RCC 7860 (cell line): ENCODE data around the gene WIPF1.
A peak's percentile ranks its signal among the peaks of the same experiment; 100 is the strongest.

Experiments
- DNase-seq: peaks from one replicate; pipeline ENCODE4 v3.0.0-alpha.2; 2015; ENCODE audit warnings: low spot score
- FAIRE-seq: peaks from 2 replicates; lab custom pipeline; 2012; peaks lifted over from hg19 to GRCh38; lab: Jason Lieb, UNC

Gene WIPF1

DNA sequence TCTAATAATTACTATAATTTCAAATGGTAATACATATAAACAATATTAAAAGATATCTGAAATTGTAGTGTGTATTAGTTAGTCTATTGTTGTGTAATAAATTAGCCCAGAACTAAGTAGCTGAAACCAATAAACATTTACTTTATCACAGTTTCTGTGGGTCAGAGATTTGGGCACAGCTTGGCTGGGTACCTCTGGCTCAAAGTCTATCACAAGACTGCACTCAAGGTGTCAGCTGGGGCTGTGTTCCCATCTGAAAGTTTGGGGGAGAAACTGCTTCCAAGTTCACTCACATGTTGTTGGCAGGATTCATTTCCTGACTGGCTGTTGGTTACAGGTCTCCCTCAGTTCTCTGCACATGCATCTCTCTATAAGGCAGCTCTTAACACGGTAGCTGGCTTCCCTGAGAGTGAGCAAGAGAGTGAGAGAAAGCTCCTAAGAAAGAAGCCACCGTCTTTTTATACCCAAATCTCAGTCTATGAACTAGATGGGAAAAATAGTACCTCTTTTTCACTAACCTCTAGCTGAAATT, 25.6 kb upstream of the WIPF1 start:
- DNase-seq, result no peak

DNA sequence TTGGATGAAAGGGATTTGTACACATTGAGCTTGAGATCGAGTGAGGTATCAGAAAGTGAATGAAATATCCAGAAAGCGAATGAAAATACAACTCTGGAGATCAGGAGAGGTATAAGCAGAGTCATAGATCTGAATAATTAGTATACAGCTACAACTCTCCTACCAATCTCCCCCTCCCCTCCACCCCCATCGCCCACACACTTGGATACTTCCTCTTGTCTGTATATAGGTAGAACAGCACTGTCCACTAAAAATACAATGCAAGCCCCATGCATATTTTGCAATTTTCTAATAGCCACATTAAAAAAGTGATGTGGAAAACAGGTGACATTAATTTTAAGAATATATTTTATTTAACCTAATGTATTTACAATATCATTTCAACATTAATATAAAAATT, 23.7 kb upstream of the WIPF1 start:
- DNase-seq (no peak), FAIRE-seq (no peak)

More for the DNA sequence above, 25.6 kb upstream of the WIPF1 start:
- no peak for FAIRE-seq

DNA sequence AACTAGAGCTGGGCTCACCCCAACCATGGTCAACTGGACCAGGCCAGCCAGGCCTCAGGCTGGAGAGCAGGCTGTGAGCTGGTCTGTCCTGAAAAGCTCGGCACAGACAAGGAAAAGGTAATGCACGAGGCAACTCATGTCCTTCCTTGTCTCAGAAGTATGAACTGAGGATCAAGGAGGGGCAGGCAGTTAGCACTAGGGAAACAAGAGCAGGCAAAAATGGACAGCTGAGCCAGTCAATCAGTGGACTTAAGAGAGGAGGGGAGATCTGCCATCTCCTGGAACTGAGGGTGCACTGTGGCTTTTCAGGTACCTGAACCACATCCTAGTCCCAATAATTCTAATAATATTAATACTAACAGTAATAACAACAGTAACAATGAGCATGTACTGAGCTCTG, 20.6 kb upstream of the WIPF1 start:
- FAIRE-seq (no peak), DNase-seq (no peak)

GRCh38 chr2:174617718-174618117, 20.1 kb upstream of the WIPF1 start:
- DNase-seq (no peak), FAIRE-seq (no peak)

GRCh38 chr2:174617120-174617519, 19.5 kb upstream of the WIPF1 start:
- no peak for FAIRE-seq
- no peak for DNase-seq

DNA sequence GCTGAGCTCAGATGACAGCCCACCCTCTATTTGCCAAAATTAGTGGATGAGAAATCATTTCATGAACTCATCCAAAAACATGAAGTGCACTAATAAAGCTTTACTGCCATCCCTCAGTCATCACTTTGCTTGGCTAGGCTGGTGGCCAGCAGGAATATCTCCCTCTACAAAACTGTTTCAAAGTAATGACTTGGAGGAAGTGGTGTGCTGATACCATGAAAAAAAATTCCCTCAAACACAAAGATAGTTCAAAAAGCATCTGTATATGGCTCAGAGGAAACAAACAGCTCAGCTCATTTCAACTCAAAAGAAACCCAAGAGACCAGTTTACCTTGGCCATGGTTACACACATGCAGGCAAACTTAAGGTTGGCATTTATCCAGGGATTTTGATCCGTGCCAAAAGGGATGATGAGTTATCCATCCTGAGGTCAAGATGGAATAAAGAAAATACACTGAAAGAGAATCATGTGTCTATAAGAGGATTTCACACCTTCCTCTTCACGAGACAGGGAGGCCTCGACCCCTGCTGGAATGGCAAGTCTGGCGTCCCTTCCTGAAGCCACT, 18.4 kb upstream of the WIPF1 start:
- no peak for DNase-seq
- no peak for FAIRE-seq

- DNase-seq (no peak), FAIRE-seq (no peak)
Measured at GRCh38 chr2:174614261-174614660, 16.7 kb upstream of the WIPF1 start.

DNA sequence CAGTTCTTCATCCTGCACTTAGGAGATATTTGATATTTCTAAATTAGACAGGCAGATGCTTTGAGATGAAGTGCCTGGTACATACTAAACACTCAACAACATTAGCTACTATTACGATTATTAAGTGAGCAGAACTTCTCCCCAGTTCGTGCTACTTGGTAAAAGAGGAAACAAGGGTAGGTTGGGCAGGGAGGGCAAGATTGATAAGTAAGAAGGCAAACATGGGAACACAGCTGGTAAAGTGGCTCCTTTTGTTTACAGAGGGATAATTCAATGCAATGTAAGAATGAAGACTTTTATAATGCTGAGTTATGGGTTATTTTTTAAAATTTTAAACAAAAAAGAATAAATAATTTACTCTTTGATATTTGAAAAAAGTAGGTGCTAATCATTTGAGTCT, 15.9 kb upstream of the WIPF1 start:
- DNase-seq (no peak), FAIRE-seq (no peak)

GRCh38 chr2:174612970-174613369, 15.4 kb upstream of the WIPF1 start:
- DNase-seq, result no peak
- FAIRE-seq, result no peak

DNA sequence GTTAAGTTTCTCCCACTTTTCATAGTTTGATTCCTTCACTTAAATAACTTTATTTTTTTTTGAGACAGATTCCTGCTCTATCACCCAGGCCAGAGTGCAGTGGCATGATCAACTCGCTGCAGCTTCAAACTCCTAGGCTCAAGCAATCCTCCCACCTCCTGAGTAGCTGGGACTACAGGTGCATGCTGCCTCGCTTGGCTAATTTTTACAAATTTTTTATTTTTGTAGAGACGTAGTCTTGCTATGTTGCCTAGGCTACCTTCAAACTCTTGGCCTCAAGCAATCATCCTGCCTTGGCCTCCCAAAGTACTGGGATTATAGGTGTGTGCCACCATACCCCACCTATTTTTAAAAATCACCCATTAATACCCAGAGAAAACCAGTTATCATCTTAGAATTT, 14.2 kb upstream of the WIPF1 start:
- DNase-seq (no peak), FAIRE-seq (no peak)

- DNase-seq (no peak), FAIRE-seq (no peak)
Measured at GRCh38 chr2:174611006-174611405, 13.4 kb upstream of the WIPF1 start.

DNA sequence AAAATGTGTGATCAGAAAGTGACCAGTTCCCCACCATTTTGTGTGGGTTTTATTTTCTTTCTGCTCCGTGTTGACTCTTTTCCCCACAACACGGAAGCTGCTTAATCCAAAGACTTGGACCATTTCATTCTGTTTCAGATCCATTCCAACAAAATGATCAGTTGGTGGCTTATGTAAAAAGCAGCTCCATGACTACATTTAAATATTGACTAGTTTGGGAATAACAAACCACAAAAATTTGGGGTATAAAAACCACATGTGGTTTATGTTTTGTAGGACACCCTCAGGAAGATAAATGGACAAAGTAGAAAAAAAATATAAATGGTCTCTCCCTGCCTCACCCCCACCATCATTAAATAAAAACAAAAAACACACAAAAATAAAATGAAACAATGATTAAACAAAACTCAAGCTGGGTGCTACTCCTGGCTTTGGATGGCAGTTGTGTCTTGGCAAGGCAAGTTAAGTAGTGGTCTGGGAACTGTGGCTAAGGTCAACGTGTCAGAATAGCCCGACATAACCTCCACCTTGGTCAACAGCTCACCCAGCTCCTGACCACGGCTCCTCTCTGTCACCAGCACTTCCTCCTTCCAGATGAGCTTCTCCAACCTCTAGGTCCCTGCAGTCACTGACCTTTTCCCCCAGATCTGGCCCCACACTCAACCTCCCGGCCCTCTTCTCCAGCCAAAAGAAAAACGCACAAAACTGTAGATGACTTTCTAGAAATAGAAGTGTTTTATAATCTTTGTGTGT, 12.8 kb upstream of the WIPF1 start:
- DNase-seq, result no peak
- peak; percentile 2 for FAIRE-seq

- DNase-seq (no peak), FAIRE-seq (no peak)
Measured at GRCh38 chr2:174609261-174609660, 11.7 kb upstream of the WIPF1 start.

DNA sequence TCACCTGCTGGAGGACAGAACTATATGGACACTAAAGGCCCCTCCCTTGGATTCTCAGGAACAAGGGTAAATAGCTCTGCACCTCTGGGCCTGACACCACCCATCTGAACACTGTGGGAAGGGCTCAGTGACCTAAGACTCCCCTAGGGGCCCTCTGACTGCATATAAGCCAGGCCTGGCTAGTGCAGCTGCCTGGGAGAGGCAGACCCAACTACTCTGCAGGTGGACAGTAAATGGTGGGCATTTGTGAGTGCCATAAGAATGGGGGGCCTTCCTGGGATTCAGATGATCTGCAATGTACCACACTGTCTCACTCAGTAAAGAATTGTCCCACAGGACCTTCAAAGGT, 11.2 kb upstream of the WIPF1 start:
- DNase-seq (no peak), FAIRE-seq (no peak)

DNA sequence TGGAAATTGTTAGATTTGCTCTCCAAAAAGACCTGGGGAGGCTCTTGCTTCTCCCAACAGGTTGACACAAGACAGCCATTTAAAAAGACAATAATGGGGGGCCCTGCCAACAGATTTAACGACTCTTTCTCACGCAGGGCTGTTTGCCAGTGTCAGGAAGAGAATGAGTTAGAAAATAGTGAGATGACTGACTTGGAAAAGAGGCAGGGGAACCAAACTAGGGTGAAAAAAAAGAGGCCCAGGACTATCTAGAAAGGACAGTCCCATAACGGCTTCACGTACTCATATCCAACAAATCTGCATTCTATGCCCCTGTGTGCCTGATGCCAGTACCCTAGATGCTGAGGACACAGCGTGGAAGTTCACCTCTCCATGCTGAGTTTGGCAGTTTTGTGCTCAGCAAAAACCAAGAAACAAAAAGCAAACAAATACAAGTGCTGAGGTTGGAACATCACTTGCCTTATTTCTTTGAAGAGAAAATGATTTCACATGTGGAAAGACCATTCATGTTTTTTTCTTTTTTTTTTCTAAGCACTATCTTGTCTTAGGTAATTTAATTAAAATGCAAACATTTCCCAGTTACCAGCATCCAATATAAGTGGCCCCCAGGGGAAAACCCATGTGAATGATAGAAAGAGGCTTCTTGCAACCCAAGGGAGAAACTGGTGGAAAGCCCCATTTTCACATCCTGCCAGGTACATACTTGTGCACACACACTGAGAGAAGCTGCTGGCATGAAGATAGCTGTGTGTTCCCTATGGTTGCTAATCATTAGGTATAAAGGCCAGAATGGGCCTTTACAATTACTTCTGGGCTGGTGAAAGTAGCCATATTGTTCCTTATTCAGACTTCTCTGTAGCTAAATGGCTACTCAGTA, 10.6 kb upstream of the WIPF1 start:
- DNase-seq (no peak), FAIRE-seq (no peak)

DNA sequence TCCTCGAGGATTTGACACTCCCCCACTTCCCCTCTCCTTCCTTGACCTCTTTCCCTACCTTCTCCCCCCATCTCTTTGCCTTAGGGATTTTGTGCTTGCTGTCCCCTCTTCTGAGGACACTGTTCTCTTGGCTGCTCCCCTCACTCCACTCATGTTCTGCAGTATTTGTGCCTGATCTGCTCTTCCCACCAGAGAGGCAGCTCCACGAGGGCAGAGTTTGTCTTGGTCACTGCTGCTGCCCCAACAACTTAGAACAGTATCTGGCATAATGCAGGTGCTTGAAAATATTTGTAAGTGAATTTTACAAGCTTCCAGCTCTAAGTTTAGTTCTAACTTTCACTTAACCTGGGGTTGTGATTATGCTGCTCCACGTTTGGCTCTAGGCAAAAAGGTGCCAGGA, 10.0 kb upstream of the WIPF1 start:
- DNase-seq, result no peak
- FAIRE-seq, result no peak

DNA sequence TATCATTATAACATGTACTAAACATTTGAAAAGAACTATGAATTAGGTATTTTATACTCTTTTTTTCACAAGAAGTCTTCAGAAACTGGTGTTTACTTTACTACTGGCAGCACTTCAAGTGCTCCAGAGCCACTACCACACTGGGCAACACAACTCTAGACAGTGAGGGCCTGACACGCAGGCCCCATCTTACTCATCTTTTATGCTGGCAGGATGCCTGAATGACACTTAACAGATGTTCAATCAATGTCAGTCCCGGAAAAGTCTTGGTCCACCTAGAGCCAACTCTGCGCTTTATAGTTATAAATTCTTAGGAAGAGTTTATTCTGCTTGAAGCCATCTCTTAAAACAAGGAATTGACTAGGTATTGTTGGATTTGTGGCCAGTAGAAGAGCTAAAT, 8.7 kb upstream of the WIPF1 start:
- DNase-seq (peak; percentile 66), FAIRE-seq (peak; percentile 87)

DNA sequence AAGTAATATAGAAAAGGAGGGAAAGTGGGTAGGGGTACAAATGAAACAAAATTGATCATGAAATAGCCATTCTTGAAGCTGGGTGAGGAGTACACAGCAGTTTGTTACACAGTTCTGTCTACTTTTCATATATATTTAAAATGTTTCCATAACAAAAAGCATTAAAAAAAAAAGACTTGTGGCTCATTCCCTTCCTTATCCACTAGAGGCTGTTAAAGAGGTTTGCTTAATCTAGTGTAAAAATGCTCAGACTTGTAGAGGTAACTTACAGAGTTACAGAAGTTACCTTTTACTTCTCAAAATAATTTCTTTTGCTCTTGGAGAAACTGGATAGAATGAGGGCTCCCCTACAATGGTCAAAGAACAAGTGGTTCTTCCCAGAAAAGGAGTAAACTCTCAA, 8.1 kb upstream of the WIPF1 start:
- no peak for FAIRE-seq
- no peak for DNase-seq

DNA sequence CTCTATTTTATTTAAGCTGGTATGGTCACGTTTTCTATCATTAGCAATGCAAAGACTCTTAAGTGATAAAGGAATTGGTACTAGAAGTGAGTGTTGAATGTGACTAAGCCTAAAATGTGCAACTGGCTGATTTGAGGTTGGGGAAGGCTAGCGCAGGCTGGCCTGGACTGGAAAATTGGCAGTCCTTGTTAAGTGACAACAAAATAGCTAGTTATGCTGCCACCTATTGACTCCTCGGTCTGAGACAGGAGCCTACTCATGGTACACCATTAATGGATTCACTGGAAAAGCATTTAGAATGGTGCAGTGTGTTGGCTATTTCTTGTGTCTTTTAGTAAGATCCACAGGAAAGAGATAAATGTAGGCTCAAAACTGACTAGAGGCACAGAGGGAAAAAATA, 5.7 kb upstream of the WIPF1 start:
- FAIRE-seq (no peak), DNase-seq (no peak)

DNA sequence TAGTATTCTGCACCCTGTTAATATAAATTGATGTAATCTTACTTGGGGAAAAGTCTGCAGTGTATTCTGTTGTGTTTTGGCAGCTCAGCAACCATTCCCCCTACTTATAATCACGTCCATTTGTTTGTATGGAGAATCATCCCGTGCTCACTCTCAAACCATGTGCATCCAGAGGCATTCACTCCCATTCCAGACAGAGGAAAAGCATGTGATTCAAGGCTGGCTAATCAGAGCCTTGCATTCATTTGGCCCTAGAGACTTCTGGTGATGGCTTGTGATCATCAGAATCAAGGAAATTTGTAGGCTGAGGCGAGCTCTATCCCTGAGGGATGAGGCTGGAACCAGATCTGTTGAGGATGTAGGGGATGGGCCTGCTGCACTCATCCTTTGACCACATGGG, 5.1 kb upstream of the WIPF1 start:
- FAIRE-seq, result no peak
- no peak for DNase-seq

DNA sequence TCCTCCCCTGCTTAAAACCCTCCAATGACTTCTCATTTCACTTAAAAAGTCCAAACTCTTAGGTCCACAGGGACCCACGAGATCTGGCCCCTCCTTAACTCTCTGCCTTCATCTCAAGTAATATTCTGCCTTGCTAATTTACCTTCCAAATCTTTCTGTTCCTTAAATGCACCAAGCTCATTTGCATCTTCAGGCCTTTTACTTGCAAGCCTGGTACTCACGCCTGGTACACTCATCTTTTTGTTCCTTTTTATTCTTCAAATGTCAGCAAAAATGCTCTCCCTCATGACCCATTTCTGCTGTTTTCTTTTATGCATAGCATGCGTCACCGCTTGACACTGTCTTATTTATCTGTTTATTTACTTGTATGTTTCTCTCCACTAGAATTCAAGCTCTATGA, 2.7 kb upstream of the WIPF1 start:
- FAIRE-seq (no peak), DNase-seq (no peak)
